Body of pancreas (tissue), 4 donors: Measurements from ENCODE around the gene PSMD6. TPM values are rescaled to one million over a fixed set of nuclear protein-coding genes. Genes with fewer than 3 reads are reported as not detected.
A peak's percentile ranks its signal among the peaks of the same experiment; 100 is the strongest.

Experiments used
- ATAC-seq: fragments of 150-250 bp; one replicate; pipeline ENCODE4 v1.9.1; 2016
- DNase-seq, 4 donors: peaks; one replicate each; pipeline ENCODE4 v3.0.0-alpha.2; 2019
- H3K27ac ChIP-seq, 4 donors: fragments of 200-600 bp; sonication (generic); 1 replicate in 3 of 4; 2 replicates in 1 of 4; pipeline versions ENCODE4 v1.5.1 to v1.6.1; 2016 to 2019; ENCODE audit warnings: mild to moderate bottlenecking in 1 of 4, mixed read lengths in 1 of 4, moderate library complexity in 1 of 4
- H3K27me3 ChIP-seq, 2 donors: fragments of 200-600 bp; sonication (generic); one replicate each; pipeline ENCODE4 v1.6.0; 2016; ENCODE audit warnings: mild to moderate bottlenecking in 1 of 2
- H3K36me3 ChIP-seq, 2 donors: fragments of 200-600 bp; sonication (generic); replicated peaks in 1 of 2; 2 replicates each; pipeline ENCODE4 v1.5.1; 2016; ENCODE audit warnings: low read depth in 2 of 2; ENCODE audit not compliant: insufficient read depth in 1 of 2
- H3K4me1 ChIP-seq: fragments of 200-600 bp; sonication (generic); one replicate; pipeline ENCODE4 v1.6.0; 2016
- H3K4me3 ChIP-seq, 2 donors: fragments of 200-600 bp; sonication (generic); 1 replicate in 1 of 2; 2 replicates in 1 of 2; pipeline ENCODE4 v1.5.1; 2016 to 2019
- H3K9me3 ChIP-seq, 3 donors: fragments of 200-600 bp; sonication (generic); 1 replicate in 2 of 3; 2 replicates in 1 of 3; pipeline ENCODE4 v1.5.1; 2016
- CTCF ChIP-seq, 7 experiments: fragments of 450-650 bp in 4 of 7; fragments of 200-600 bp in 3 of 7; sonication (generic) in 3 of 7; IDR thresholded peaks; one replicate each; pipeline ENCODE4 v1.5.1; 2016 to 2019; ENCODE audit warnings: antibody characterized with exemption in 7 of 7
- POLR2A ChIP-seq, 3 donors: fragments of 450-650 bp; IDR thresholded peaks; one replicate each; pipeline ENCODE4 v1.6.1; 2016; ENCODE audit warnings: antibody characterized with exemption in 3 of 3, mild to moderate bottlenecking in 2 of 3
- WGBS, 2 donors: methylation state at CpG; one replicate each; pipeline ENCODE4 v1.1.5; 2017; 5-methylcytosine and 5-hydroxymethylcytosine counted together
- intact Hi-C: fragments of 100-400 bp; cut with DNase I; formaldehyde crosslinking; loops from one replicate; pipeline ENCODE4 v1.15.1; 2023
- total RNA-seq, 2 donors: library from RNA; depleted of rRNA; stranded (reverse); fragments of >200 nt; gene quantifications; one replicate each; pipeline ENCODE4 v1.1.0, GENCODE V29; 2016

The PSMD6 gene
- total RNA-seq, 2 donors from 2014 or later, result 88.7 to 98.3 TPM

GRCh38 chr3:64003589-64003988, 19.7 kb downstream of the PSMD6 start:
- Histone ChIP-seq H3K4me3 (no peak overlapping the region), H3K36me3 (peaks cover 0 to 10% of the 10 kb centered on the region in 2 donors), H3K4me1 (peaks cover 87% of the 10 kb centered on the region), H3K9me3 (peaks cover 0 to 4% (median 0%) of the 10 kb centered on the region in 3 donors), H3K27ac (peak overlapping the region; percentile 4 to 87 (median 36)), H3K27me3 (no peaks in the 10 kb centered on the region)
- WGBS, 2 donors, result 10 to 11% methylated on average over 2 of the region's 2 CpGs
- intact Hi-C loops, result no loop called here
- ATAC-seq, result no peak
- DNase-seq, result no peak
- TF ChIP-seq POLR2A (IDR thresholded peaks at IDR 0.05), result no peak

- TF ChIP-seq CTCF (IDR thresholded peaks at IDR 0.05) (no peak), POLR2A (IDR thresholded peaks at IDR 0.05) (no peak)
- H3K9me3 ChIP-seq, result peaks cover 0 to 4% (median 0%) of the 10 kb centered on the region in 3 donors
- peak overlapping the region; percentile 30 to 87 (median 37) for H3K27ac ChIP-seq
- WGBS, 2 donors, result 70 to 72% methylated on average over 4 of the region's 4 CpGs
- peaks cover 0 to 5% of the 10 kb centered on the region in 2 donors for H3K36me3 ChIP-seq
- H3K4me1 ChIP-seq, result peaks cover 87% of the 10 kb centered on the region
- intact Hi-C loops, result no loop called here
- H3K27me3 ChIP-seq, result no peaks in the 10 kb centered on the region
- ATAC-seq (no peak), DNase-seq (no peak)
- no peak overlapping the region for H3K4me3 ChIP-seq
Observed at GRCh38 chr3:64002233-64002632, 21.1 kb downstream of the PSMD6 start.

GRCh38 chr3:64000453-64001055, 22.7 kb downstream of the PSMD6 start:
- DNase-seq (no peak), ATAC-seq (no peak)
- 58 to 65% methylated on average over 9 of the region's 9 CpGs for WGBS, 2 donors
- intact Hi-C loops, result no loop called here
- H3K36me3 ChIP-seq, result peaks cover 0 to 8% of the 10 kb centered on the region in 2 donors
- peaks cover 0 to 4% (median 0%) of the 10 kb centered on the region in 3 donors for H3K9me3 ChIP-seq
- H3K27ac ChIP-seq, result peak overlapping the region; percentile 87 to 94 (median 88)
- peaks cover 78% of the 10 kb centered on the region for H3K4me1 ChIP-seq
- no peaks in the 10 kb centered on the region for H3K27me3 ChIP-seq
- H3K4me3 ChIP-seq, result no peak overlapping the region
- TF ChIP-seq CTCF (IDR thresholded peaks at IDR 0.05) (no peak), POLR2A (IDR thresholded peaks at IDR 0.05) (no peak)

- peak overlapping the region; percentile 87 to 94 (median 88) for H3K27ac ChIP-seq
- ATAC-seq, result peak; percentile 84
- WGBS, 2 donors, result 27 to 40% methylated on average over 10 of the region's 10 CpGs
- no peak overlapping the region for H3K4me3 ChIP-seq
- H3K4me1 ChIP-seq, result peaks cover 63% of the 10 kb centered on the region
- peaks cover 0 to 12% of the 10 kb centered on the region in 2 donors for H3K36me3 ChIP-seq
- intact Hi-C loops, result loop anchor here (10.0 kb wide), 1 partner anchor 84 kb away; the partner anchor contains the start of gene SCAANT1
- peak in 2 of 3 donors; percentile 56 to 71 for TF ChIP-seq POLR2A (IDR thresholded peaks at IDR 0.05)
- no peak for TF ChIP-seq CTCF (IDR thresholded peaks at IDR 0.05)
- H3K27me3 ChIP-seq, result no peaks in the 10 kb centered on the region
- DNase-seq, result peak; percentile 73 to 85 (median 81)
- H3K9me3 ChIP-seq, result peaks cover 0 to 4% (median 0%) of the 10 kb centered on the region in 3 donors
Observed at GRCh38 chr3:63998852-63999754, 24.2 kb downstream of the PSMD6 start.

GRCh38 chr3:63995086-63995485, 28.2 kb downstream of the PSMD6 start:
- 78 to 93% methylated on average over 5 of the region's 5 CpGs for WGBS, 2 donors
- ATAC-seq, result no peak
- Histone ChIP-seq H3K27me3 (no peaks in the 10 kb centered on the region), H3K9me3 (no peaks in the 10 kb centered on the region), H3K4me1 (peaks cover 48% of the 10 kb centered on the region), H3K36me3 (peaks cover 0 to 20% of the 10 kb centered on the region in 2 donors), H3K4me3 (no peak overlapping the region), H3K27ac (peak overlapping the region in 2 of 4 donors; percentile 31 to 32)
- TF ChIP-seq POLR2A (IDR thresholded peaks at IDR 0.05), result no peak
- no peak for TF ChIP-seq CTCF (IDR thresholded peaks at IDR 0.05)
- DNase-seq, result no peak
- intact Hi-C loops, result loop anchor here (10.0 kb wide), 1 partner anchor 80 kb away; the partner anchor contains the start of gene SCAANT1
